ENCODE measurements around the gene CNTN5.

CNTN5 gene

GRCh38 chr11:99352642-99353041, 331.9 kb downstream of the CNTN5 start:
- H3K27me3 ChIP-seq, result no peaks in the 10 kb centered on the region
- no peaks in the 10 kb centered on the region for H3K36me3 ChIP-seq
- no peak overlapping the region for H3K27ac ChIP-seq
- intact Hi-C loops (cut with DNase I; ENCODE audit: low total_unique reads), result no loop called here
- no peak overlapping the region for H3K4me3 ChIP-seq
- TF ChIP-seq, protein P1, sequence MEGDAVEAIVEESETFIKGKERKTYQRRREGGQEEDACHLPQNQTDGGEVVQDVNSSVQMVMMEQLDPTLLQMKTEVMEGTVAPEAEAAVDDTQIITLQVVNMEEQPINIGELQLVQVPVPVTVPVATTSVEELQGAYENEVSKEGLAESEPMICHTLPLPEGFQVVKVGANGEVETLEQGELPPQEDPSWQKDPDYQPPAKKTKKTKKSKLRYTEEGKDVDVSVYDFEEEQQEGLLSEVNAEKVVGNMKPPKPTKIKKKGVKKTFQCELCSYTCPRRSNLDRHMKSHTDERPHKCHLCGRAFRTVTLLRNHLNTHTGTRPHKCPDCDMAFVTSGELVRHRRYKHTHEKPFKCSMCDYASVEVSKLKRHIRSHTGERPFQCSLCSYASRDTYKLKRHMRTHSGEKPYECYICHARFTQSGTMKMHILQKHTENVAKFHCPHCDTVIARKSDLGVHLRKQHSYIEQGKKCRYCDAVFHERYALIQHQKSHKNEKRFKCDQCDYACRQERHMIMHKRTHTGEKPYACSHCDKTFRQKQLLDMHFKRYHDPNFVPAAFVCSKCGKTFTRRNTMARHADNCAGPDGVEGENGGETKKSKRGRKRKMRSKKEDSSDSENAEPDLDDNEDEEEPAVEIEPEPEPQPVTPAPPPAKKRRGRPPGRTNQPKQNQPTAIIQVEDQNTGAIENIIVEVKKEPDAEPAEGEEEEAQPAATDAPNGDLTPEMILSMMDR (IDR thresholded peaks at IDR 0.05), result no peak
- H3K9me3 ChIP-seq, result no peaks in the 10 kb centered on the region
- DNase-seq, result no peak
- H3K4me1 ChIP-seq, result peaks cover 0 to 15% (median 0%) of the 10 kb centered on the region in 4 donors

DNA sequence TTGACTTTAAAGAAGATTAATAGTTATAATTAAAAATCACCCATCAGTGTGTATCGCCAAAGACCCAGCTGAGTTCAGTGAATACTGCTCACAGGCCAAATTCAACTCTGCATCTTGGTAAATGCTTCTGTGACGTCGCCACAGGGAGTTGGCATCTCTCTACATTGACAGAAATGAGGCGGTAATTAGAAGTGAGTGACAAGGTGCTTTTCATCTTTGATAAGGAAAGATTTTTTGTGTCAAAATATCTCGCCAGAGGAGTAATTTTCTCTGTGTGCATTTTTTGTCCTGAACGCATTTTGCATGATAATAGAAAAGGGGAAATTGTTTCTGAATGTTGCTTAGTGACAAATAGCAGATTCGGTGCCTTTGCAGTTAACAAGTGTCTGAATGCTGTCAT, 345.8 kb downstream of the CNTN5 start:
- Histone ChIP-seq H3K36me3 (no peaks in the 10 kb centered on the region), H3K9me3 (no peaks in the 10 kb centered on the region), H3K27ac (no peak overlapping the region), H3K4me3 (no peak overlapping the region), H3K4me1 (peaks cover 0 to 8% (median 0%) of the 10 kb centered on the region in 4 donors), H3K27me3 (no peaks in the 10 kb centered on the region)
- TF ChIP-seq, protein P1 (IDR thresholded peaks at IDR 0.05), result no peak
- intact Hi-C loops (cut with DNase I; ENCODE audit: low total_unique reads), result no loop called here
- no peak for DNase-seq

- intact Hi-C loops (cut with DNase I; ENCODE audit: low total_unique reads), result no loop called here
- no peak overlapping the region for H3K27ac ChIP-seq
- no peak overlapping the region for H3K4me3 ChIP-seq
- H3K27me3 ChIP-seq, result no peaks in the 10 kb centered on the region
- H3K36me3 ChIP-seq, result no peaks in the 10 kb centered on the region
- peaks cover 0 to 8% (median 0%) of the 10 kb centered on the region in 4 donors for H3K4me1 ChIP-seq
- H3K9me3 ChIP-seq, result no peaks in the 10 kb centered on the region
- no peak for DNase-seq
- TF ChIP-seq, protein P1 (IDR thresholded peaks at IDR 0.05), result no peak
These were observed 347.8 kb downstream of the CNTN5 start for GRCh38 chr11:99368583-99368982.

GRCh38 chr11:99370549-99371216, 349.9 kb downstream of the CNTN5 start:
- TF ChIP-seq, protein P1 (IDR thresholded peaks at IDR 0.05), result no peak
- no peak overlapping the region for H3K27ac ChIP-seq
- H3K36me3 ChIP-seq, result no peaks in the 10 kb centered on the region
- H3K4me1 ChIP-seq, result peaks cover 0 to 15% (median 0%) of the 10 kb centered on the region in 4 donors
- DNase-seq, result no peak
- H3K4me3 ChIP-seq, result no peak overlapping the region
- intact Hi-C loops (cut with DNase I; ENCODE audit: low total_unique reads), result no loop called here
- H3K27me3 ChIP-seq, result no peaks in the 10 kb centered on the region
- no peaks in the 10 kb centered on the region for H3K9me3 ChIP-seq

- H3K27me3 ChIP-seq, result no peaks in the 10 kb centered on the region
- peaks cover 0 to 15% (median 0%) of the 10 kb centered on the region in 4 donors for H3K4me1 ChIP-seq
- no peak for DNase-seq
These were observed 350.5 kb downstream of the CNTN5 start for GRCh38 chr11:99371257-99371656.

More at GRCh38 chr11:99371257-99371656, 350.5 kb downstream of the CNTN5 start:
- no peak overlapping the region for H3K4me3 ChIP-seq
- intact Hi-C loops (cut with DNase I; ENCODE audit: low total_unique reads), result no loop called here
- no peak overlapping the region for H3K27ac ChIP-seq
- TF ChIP-seq, protein P1 (IDR thresholded peaks at IDR 0.05), result no peak
- H3K9me3 ChIP-seq, result no peaks in the 10 kb centered on the region
- H3K36me3 ChIP-seq, result no peaks in the 10 kb centered on the region
